GM12865 (cell line): ENCODE data around the gene RIOX2.

Source experiments
- DNase-seq: peaks from one replicate; pipeline ENCODE4 v3.0.0; 2010; ENCODE audit warnings: low read depth
- H3K4me3 ChIP-seq: 2 replicates; pipeline ENCODE4 v1.5.1; 2011; ENCODE audit warnings: mild to moderate bottlenecking, low read depth, low read length, control low read depth
- CTCF ChIP-seq: IDR thresholded peaks from 2 replicates; pipeline ENCODE4 v1.5.1; 2011; ENCODE audit warnings: low read length, control low read depth, low read depth, inconsistent platforms; ENCODE audit not compliant: insufficient read depth; ENCODE audit errors: missing control alignments

Gene RIOX2

GRCh38 chr3:97967966-97968365 is 4.3 kb downstream of the RIOX2 start:
- TF ChIP-seq CTCF: no peak
- DNase-seq: no peak
- no peak overlapping the region for H3K4me3 ChIP-seq

- no peak for DNase-seq
- no peak overlapping the region for H3K4me3 ChIP-seq
- no peak for TF ChIP-seq CTCF
These were observed 11.1 kb downstream of the RIOX2 start for GRCh38 chr3:97960993-97961766.

GRCh38 chr3:97960551-97960950 is 11.7 kb downstream of the RIOX2 start:
- no peak for TF ChIP-seq CTCF
- no peak overlapping the region for H3K4me3 ChIP-seq
- no peak for DNase-seq

GRCh38 chr3:97959872-97960271 is 12.4 kb downstream of the RIOX2 start:
- no peak overlapping the region for H3K4me3 ChIP-seq
- no peak for DNase-seq
- TF ChIP-seq CTCF: no peak

- TF ChIP-seq CTCF: no peak
- no peak overlapping the region for H3K4me3 ChIP-seq
- no peak for DNase-seq
These were observed 13.4 kb downstream of the RIOX2 start for GRCh38 chr3:97958796-97959195.

GRCh38 chr3:97958396-97958795 is 13.8 kb downstream of the RIOX2 start:
- no peak for TF ChIP-seq CTCF
- H3K4me3 ChIP-seq: no peak overlapping the region
- DNase-seq: no peak

GRCh38 chr3:97957617-97958311 is 14.5 kb downstream of the RIOX2 start:
- no peak for DNase-seq
- no peak for TF ChIP-seq CTCF
- no peak overlapping the region for H3K4me3 ChIP-seq
